GM21381 (cell line): ENCODE measurements around the gene RRP1B.
"Not testable (repeated sequence)": the region's sequence is repeated elsewhere in the genome, so short reads cannot be mapped to it uniquely, and the experiment has no call there.

Experiments
- ATAC-seq: cut with Tn5 transposase; IDR thresholded peaks from one replicate; pipeline ENCODE4 v1.9.1; 2021; ENCODE audit warnings: mild to moderate bottlenecking, moderate library complexity; ENCODE audit not compliant: unreplicated experiment

RRP1B gene

GRCh38 chr21:43640400-43640799 lies 19.0 kb upstream of the RRP1B start:
- ATAC-seq, result no peak

DNA sequence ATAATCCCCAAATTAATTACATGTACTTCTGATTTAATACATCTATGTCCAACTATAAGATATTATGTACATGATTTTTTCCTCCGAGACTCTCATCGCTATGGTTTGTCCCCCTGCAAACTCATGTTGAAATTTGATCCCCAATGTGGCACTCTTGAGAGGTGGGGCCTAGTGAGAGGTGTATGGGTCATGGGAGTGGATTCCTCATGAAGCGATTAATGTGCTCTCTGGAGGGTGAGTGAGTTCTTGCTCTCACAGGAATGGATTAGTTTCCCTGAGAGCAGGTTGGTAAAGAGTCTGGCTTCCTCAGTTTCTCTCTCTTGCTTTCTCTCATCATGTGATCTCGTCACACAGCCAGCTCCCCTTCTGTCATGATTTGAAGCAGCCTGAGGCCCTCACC lies 16.2 kb upstream of the RRP1B start:
- no peak for ATAC-seq

GRCh38 chr21:43644071-43644470 lies 15.3 kb upstream of the RRP1B start:
- no peak for ATAC-seq

GRCh38 chr21:43644609-43645008 lies 14.8 kb upstream of the RRP1B start:
- no peak for ATAC-seq

DNA sequence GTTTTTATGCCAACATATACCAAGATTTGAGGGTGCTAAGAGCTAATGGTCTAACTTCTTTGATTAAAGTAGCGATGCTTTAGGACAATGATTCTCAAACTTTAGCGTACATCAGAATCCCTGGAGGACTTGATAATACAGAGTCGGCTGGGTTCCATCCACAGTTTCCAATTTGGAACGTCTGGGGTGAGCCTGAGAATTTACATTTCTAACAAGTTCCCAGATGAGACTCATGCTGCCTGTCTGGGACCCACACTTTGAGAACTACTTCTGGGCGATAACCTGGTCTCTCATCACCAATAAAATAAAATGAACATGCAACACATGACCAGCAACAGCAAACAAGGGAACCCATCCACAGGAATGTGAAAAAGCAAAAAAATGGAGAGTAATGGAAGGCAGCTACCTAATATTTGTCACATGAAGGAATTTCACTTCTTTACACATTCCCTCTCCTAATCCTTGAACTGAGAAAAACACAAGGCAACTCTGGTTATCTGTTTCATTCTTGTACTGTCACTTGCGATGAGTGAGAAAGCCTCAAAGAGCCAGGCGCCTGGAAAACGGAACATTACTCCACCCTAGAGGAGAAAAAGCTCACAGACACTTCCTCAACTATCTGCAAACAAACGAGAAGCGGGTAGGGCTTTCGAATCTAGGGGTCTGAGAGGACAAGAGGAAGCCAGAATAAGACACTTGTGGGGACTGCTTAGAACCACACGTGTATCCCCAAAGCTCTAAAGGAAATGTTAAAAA lies 14.0 kb upstream of the RRP1B start:
- no peak for ATAC-seq

DNA sequence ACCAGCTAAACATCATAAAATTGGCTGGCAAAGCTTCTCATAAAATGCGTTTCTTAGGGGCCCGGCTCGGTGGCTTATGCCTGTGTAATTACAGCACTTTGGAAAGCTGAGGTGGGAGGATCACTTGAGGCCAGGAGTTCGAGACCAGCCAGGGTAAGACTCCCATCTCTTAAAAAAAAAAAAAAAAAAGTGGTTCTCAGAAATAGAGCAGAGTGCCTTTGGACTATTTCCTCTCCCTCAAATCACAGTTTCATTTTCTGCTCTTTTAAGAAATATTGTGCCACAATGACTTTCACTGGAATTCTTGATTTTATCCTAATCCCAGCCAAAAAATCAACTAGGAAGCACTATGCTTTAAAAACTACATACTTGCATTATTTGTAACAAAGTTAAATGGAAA lies 13.4 kb upstream of the RRP1B start:
- ATAC-seq, result no peak

DNA sequence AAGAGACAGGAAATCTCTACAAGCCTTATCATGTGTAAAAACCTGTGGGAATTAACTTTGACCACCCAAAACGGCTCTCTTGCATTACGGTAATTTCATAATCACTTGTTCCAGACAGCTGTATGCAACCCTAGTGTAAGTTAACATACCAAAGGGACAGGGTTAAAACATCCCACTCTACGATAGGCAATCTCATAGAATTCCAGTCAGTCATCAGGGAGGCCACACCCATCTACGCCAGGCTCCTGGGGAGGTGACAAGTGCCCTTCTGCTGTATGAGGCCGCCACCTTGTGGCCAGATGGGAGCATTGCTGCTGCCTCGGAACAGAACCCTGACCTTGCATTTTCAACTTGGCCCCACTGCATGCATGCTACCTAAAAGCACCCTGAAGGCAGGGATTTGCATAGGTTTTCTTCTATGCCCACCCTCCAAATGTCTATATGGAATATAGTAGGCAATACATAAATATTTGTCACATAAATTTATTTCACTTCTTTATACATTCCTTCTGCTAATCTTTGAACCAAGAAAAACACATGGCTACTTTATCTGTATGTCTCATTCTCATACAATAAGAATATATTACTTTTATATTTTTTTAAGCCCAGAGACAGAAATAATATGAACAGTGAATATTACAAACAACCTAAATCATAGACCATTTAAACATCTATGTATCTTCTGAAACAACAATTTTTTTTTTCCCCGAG lies 12.7 kb upstream of the RRP1B start:
- no peak for ATAC-seq

DNA sequence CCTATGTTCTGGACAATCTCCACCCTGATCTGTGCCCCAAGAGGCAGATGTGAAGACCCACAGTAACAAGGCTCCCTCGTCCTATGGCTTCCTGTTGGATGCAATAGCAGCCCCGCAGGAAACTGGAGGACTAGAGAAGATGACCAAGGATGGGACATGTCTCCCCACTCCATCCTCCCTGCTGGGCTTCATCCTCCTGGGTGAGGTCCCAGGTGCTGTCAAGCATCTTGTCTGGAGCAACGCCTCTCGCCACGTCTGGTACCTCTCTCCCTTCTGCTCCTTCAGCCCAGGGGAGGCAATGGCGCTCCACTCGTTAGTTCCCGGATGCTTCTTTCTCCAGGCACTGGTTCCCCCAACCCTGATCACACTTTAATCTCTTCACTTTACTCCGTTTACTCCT lies 11.2 kb upstream of the RRP1B start:
- no peak for ATAC-seq

DNA sequence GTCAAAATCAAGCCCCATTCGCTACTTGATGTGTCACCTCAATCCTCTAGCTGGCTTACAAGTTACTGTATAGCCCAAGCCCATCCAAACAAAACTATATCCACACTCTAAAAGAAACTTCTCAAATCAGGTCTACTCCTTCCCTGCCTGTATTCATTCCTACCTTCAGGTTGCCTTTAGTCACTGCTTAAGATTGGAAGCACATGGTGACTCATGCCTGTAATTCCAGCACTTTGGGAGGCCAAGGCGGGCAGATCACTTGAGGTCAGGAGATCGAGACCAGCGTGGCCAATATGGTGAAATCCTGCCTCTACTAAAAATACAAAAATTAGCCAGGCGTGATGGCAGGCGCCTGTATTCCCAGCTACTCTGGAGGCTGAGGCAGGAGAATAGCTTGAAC lies 7.4 kb upstream of the RRP1B start:
- not testable (repeated sequence) for ATAC-seq

GRCh38 chr21:43652616-43653015 lies 6.7 kb upstream of the RRP1B start:
- ATAC-seq, result no peak

GRCh38 chr21:43653626-43654025 lies 5.7 kb upstream of the RRP1B start:
- no peak for ATAC-seq

DNA sequence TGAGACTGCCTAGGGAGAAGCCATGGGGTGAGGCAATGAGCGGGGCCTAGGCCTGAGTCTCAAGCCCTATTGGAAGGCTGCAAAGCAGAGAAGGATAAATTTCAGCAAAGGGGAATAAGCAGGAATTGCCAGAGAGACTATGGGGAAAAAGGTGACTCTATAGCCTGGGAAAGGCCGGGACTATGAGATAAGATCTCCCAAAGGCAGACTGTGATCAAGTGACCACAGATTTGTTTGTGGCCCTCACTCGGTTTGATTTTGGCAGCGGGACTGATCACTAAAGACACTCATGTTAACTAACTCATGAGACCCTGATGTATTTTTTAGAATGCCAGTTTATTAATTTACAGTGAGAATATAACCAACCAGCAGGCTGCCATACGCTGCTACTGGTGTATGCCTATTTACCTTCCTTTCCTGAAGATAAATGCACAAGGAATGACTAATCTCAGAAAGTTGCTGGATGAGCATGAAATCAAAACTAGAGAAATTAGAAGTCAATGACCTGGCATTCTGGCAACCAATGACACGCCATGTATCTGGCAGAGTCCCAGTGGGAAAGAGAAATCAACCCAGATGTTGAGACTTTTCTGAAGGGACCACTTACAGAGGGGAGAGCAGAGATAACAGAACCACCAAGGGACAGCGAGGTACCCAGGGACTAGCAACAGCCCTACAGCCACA lies 4.4 kb upstream of the RRP1B start:
- ATAC-seq, result no peak

DNA sequence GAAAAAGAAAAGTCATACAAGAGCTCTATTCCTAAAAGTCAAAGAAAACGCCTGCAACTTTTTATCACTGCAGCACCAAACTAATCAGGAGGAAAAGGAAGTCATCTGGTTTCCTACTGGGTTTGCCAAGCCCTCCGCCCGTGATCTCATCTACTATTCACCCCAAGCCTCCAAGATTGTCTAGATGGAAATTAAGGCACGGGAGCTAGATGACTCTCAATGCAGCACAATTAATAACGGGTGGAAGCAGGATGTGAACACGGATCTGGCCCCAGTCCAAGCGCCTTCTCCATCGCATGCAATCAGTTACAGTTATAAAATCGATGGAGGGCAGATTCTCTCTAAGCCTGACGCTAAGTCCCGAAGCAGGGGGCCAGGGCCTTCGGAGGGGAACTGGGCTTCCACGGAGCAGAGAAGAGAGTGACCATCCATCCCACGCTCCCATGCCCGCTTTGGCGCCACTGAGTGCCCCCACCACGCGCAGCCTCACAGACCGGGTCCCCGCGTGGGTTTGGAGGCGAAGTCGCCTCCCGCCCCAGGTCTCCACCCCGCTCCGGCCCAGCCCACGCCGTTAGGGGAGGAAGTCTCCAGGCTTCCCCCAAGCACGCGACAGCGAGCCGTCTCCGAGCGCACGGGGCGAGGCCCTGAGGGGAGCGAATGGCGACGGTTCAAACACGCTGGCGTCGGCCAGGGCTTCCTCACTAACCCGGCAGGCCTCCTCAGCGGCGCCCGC lies 1.8 kb upstream of the RRP1B start:
- no peak for ATAC-seq

- ATAC-seq, result no peak
These were observed 1.1 kb upstream of the RRP1B start for GRCh38 chr21:43658088-43658741.

DNA sequence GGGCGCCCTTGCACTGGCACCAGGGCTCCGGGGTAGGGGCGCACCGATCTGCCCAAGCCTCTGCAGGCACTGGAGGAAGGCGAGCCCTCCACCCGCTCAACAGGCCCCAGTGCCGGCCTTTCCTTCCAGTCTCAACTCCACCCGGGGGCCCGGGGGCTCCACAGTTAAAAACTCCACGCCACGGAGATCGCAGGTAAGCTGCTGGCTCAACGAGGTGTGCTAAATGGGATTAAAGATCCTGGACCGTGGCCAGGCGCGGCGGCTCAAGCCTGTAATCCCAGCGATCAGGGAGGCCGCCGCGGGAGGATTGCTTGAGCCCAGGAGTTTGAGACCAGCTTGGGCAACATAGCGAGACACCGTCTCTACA lies 608 bp upstream of the RRP1B start:
- no peak for ATAC-seq

- no peak for ATAC-seq
These were observed 2.9 kb downstream of the RRP1B start for GRCh38 chr21:43662286-43662685.

DNA sequence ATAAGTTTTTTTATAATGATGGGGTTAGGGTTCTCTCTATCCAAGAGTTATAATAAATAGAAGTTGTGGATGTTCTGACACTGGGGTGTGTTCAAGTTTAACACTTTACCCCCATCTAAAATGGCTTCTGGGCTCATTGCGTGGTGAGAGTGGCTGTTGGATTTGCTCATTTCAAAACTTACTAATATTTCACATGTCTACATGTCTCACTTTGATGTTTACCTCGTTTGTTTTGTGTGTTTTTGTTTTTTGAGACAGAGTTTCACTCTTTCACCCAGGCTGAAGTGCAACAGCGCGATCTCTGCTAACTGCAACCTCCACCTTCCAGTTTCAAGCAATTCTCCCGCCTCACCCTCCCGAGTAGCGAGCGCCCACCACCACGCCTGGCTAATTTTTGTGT lies 3.7 kb downstream of the RRP1B start:
- no peak for ATAC-seq

DNA sequence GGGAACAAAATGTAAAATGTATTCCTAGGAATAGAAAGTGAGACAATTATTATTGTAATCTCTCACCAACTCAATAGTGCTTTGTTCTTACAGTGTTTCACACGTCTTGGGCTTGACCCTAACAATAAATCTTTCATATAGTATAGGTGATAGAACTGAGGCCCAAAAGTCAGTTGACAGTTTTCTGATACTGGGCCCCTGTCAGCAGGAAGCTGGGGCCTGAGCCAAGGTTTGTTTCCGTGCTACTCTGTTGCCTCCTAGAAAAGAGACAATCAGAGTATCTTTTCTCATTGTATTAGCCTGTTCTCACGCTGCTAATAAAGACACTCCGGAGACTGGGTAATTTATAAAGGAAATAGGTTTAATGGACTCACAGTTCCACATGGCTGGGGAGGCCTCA lies 5.0 kb downstream of the RRP1B start:
- no peak for ATAC-seq

DNA sequence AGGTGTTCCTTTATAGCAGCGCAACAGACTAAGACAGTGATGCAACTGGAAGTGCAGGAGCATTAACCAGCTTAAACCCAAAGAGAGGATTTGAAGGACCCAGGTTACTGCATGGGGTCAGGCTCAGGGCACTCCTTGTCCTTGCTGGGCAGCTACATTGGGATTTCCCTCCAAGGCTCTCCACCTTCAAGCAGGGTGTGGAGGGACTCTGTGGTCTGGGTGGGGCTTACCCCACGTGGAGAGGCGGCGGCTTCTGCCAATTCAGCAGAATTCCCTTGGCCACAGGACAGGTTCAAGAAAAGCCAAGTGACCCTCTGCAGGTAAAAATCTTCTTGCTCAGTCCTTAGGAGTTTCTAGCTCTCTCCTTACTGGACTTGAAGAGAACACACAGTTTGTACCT lies 6.5 kb downstream of the RRP1B start:
- ATAC-seq, result no peak

- no peak for ATAC-seq
These were observed 8.0 kb downstream of the RRP1B start for GRCh38 chr21:43667191-43667904.
